ENCODE measurements around the gene MOSMO. TPM values are rescaled to one million over a fixed set of nuclear protein-coding genes. Genes with fewer than 3 reads are reported as not detected.

The MOSMO gene
- total RNA-seq, 2 experiments from 2014 or later: 5.4 to 7.0 TPM

GRCh38 chr16:22008215-22009059 lies 526 bp downstream of the MOSMO start:
- DNase-seq: peak; percentile 33
- no peaks in the 10 kb centered on the region for H3K27me3 Mint-ChIP-seq
- intact Hi-C loops (cut with micrococcal nuclease): loop anchor here (5.0 kb wide), 1 partner anchor 89 kb away; no protein-coding TSS in a partner anchor
- ChIA-PET POLR2A (interaction anchor here (0.8 to 2.7 kb wide), 9 partner anchors 9 to 184 kb away, joined by 3 to 9 read pairs (median 5); partner anchors contain the start of gene UQCRC2), CTCF (interaction anchor here (0.7 to 17.5 kb wide), 16 partner anchors 8 to 180 kb away, joined by 3 to 430 read pairs (median 5); partner anchors contain the start of gene PDZD9)
- H3K9me3 Mint-ChIP-seq: no peaks in the 10 kb centered on the region
- H3K27ac Mint-ChIP-seq: peak overlapping the region; percentile 72
- H3K4me1 Mint-ChIP-seq (ENCODE audit: low read depth): peaks cover 50% of the 10 kb centered on the region
- ATAC-seq: peak; percentile 53
- H3K36me3 Mint-ChIP-seq (ENCODE audit: low read depth): no peaks in the 10 kb centered on the region
- peak overlapping the region; percentile 83 for H3K4me3 Mint-ChIP-seq
- TF ChIP-seq, protein P1, sequence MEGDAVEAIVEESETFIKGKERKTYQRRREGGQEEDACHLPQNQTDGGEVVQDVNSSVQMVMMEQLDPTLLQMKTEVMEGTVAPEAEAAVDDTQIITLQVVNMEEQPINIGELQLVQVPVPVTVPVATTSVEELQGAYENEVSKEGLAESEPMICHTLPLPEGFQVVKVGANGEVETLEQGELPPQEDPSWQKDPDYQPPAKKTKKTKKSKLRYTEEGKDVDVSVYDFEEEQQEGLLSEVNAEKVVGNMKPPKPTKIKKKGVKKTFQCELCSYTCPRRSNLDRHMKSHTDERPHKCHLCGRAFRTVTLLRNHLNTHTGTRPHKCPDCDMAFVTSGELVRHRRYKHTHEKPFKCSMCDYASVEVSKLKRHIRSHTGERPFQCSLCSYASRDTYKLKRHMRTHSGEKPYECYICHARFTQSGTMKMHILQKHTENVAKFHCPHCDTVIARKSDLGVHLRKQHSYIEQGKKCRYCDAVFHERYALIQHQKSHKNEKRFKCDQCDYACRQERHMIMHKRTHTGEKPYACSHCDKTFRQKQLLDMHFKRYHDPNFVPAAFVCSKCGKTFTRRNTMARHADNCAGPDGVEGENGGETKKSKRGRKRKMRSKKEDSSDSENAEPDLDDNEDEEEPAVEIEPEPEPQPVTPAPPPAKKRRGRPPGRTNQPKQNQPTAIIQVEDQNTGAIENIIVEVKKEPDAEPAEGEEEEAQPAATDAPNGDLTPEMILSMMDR (IDR thresholded peaks at IDR 0.05): no peak

GRCh38 chr16:22010902-22011301 lies 3.0 kb downstream of the MOSMO start:
- ATAC-seq: no peak
- no peak for DNase-seq
- Mint-ChIP-seq H3K27me3 (no peaks in the 10 kb centered on the region), H3K4me1 (ENCODE audit: low read depth) (peaks cover 65% of the 10 kb centered on the region), H3K9me3 (no peaks in the 10 kb centered on the region), H3K36me3 (ENCODE audit: low read depth) (no peaks in the 10 kb centered on the region), H3K27ac (no peak overlapping the region), H3K4me3 (no peak overlapping the region)
- TF ChIP-seq, protein P1 (IDR thresholded peaks at IDR 0.05): no peak
- CTCF ChIA-PET: interaction anchor here (1.1 to 8.4 kb wide), 2 partner anchors 9 to 67 kb away, joined by 3 to 69 read pairs; no protein-coding TSS in a partner anchor
- intact Hi-C loops (cut with micrococcal nuclease): no loop called here
- POLR2A ChIA-PET: interaction anchor here (0.7 to 2.7 kb wide), 5 partner anchors 25 to 282 kb away, joined by 3 to 8 read pairs (median 4); no protein-coding TSS in a partner anchor

DNA sequence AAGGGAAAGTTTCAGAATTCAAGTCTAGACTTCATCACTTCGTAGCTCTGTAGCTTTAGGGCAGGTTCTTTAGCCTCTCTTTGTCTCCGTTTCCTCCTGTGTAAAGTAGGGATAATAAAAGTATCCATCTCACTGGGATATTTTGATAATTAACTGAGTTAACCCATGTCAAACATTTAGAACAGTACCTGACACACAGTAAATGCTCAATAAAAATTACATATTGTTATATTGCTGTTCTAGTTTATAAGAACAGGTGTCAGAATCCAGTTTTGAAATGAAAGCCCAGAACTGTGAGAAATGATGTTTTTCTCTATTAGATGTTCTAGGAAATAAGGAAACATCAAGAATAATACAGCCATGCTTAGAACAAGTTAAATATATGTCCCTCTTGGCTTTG lies 4.3 kb downstream of the MOSMO start:
- no peak overlapping the region for H3K4me3 Mint-ChIP-seq
- ATAC-seq (no peak), DNase-seq (no peak)
- H3K4me1 Mint-ChIP-seq (ENCODE audit: low read depth): peaks cover 70% of the 10 kb centered on the region
- CTCF ChIA-PET: interaction anchor here (0.8 to 8.4 kb wide), 3 partner anchors 11 to 70 kb away, joined by 3 to 69 read pairs (median 3); no protein-coding TSS in a partner anchor
- POLR2A ChIA-PET: no interaction called here
- no peaks in the 10 kb centered on the region for H3K9me3 Mint-ChIP-seq
- H3K36me3 Mint-ChIP-seq (ENCODE audit: low read depth): no peaks in the 10 kb centered on the region
- intact Hi-C loops (cut with micrococcal nuclease): no loop called here
- H3K27me3 Mint-ChIP-seq: no peaks in the 10 kb centered on the region
- TF ChIP-seq, protein P1 (IDR thresholded peaks at IDR 0.05): no peak
- H3K27ac Mint-ChIP-seq: no peak overlapping the region

DNA sequence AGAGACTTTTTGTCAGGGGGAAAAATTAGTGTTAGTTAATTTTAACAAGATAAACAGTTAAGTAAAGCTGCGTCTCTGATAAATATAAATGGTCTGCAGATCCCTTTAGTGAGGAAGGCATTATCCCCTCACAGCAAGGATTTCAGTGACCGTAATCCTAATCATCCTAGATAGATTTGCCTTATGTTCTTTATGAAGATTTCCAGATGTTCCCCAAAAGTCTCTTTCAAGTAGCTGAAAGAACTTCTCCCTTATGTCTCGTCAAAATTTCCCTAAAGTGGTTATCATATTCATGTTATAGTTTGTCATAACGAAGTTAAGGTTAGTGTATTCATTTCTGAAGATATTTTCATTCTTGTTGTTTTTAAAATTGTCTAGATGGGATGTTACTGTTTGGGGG lies 5.6 kb downstream of the MOSMO start:
- ATAC-seq (no peak), DNase-seq (no peak)
- Mint-ChIP-seq H3K36me3 (ENCODE audit: low read depth) (no peaks in the 10 kb centered on the region), H3K4me1 (ENCODE audit: low read depth) (peaks cover 75% of the 10 kb centered on the region), H3K27me3 (no peaks in the 10 kb centered on the region), H3K9me3 (no peaks in the 10 kb centered on the region), H3K4me3 (no peak overlapping the region), H3K27ac (peak overlapping the region; percentile 16)
- CTCF ChIA-PET: interaction anchor here (1.2 to 8.4 kb wide), 3 partner anchors 12 to 64 kb away, joined by 3 to 69 read pairs (median 4); no protein-coding TSS in a partner anchor
- intact Hi-C loops (cut with micrococcal nuclease): no loop called here
- POLR2A ChIA-PET: no interaction called here
- TF ChIP-seq, protein P1 (IDR thresholded peaks at IDR 0.05): no peak

Data from activated CD8-positive, alpha-beta T cell treated with anti-CD3 and anti-CD28 coated beads for 36 hours (primary cell).